ENCODE results near the gene ARHGEF26.

ARHGEF26 gene

DNA sequence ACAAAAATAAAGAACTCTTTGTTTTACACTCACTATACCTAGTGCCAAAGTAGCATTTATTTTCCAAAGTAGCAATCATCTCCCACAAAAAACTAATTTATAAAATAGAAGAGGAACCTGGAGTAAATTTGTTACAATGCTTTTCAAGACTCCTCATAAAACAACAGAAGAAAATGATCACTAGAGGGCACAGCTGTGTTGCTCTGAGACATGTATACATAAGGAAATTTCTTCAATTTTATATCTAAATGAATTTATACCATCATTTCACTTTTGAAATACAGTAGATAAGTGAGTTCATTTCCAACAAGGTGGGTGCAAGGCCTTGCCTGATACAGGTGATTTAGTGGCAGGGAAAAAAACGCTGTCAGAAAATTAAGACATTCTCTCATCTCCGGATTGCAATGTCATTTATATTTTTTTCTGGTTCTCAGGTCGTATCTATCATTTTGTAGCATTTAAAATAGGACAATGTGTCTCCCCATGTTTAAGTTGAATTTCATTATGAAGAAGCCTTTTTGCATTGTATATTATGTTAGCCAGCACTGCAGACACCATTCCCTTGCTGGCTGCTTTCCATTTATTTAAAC, 25.3 kb upstream of the ARHGEF26 start:
- Histone ChIP-seq H3K27me3 (ENCODE audit: control insufficient read depth, insufficient read depth, low read length) (no peaks in the 10 kb centered on the region), H3K4me3 (ENCODE audit: low read length) (no peak overlapping the region), H3K36me3 (ENCODE audit: control insufficient read depth, insufficient read depth, low read length) (no peaks in the 10 kb centered on the region), H3K4me1 (ENCODE audit: control insufficient read depth, insufficient read depth, low read length) (peaks cover 1% of the 10 kb centered on the region; the same call in 1 of the 2 replicates), H3K27ac (ENCODE audit: low read length) (no peak overlapping the region), H3K9me3 (ENCODE audit: control insufficient read depth, insufficient read depth, low read length) (no peaks in the 10 kb centered on the region)
- WGBS (ENCODE audit: insufficient coverage, insufficient read length): no CpG with 5 or more reads among the region's 3 CpGs
- DNase-seq (ENCODE audit: low read depth, low spot score): no peak

DNA sequence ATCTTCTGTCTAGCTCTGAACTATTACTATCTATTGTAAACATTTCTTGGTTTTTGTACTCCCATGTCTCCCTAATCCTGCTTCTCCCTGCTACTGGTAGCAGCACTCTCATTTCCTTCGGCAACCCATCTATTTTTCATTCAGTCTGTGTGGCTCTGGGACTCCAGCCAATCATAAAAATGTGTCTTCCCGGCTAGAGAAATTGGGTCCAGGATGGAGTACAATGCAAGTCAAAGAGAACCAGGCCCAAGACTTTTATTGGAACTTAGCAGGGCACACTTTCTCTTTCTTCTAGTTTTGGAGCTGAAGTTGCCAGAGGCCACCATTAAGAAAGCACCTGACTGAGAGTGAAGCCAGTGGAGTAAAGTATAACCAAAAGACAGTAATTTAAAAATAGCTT, 22.8 kb upstream of the ARHGEF26 start:
- WGBS (ENCODE audit: insufficient coverage, insufficient read length): no CpG with 5 or more reads among the region's 2 CpGs
- Histone ChIP-seq H3K4me1 (ENCODE audit: control insufficient read depth, insufficient read depth, low read length) (no peaks in the 10 kb centered on the region; the same call in 1 of the 2 replicates), H3K9me3 (ENCODE audit: control insufficient read depth, insufficient read depth, low read length) (no peaks in the 10 kb centered on the region), H3K27me3 (ENCODE audit: control insufficient read depth, insufficient read depth, low read length) (no peaks in the 10 kb centered on the region), H3K27ac (ENCODE audit: low read length) (no peak overlapping the region), H3K36me3 (ENCODE audit: control insufficient read depth, insufficient read depth, low read length) (no peaks in the 10 kb centered on the region), H3K4me3 (ENCODE audit: low read length) (no peak overlapping the region)
- no peak for DNase-seq (ENCODE audit: low read depth, low spot score)

DNA sequence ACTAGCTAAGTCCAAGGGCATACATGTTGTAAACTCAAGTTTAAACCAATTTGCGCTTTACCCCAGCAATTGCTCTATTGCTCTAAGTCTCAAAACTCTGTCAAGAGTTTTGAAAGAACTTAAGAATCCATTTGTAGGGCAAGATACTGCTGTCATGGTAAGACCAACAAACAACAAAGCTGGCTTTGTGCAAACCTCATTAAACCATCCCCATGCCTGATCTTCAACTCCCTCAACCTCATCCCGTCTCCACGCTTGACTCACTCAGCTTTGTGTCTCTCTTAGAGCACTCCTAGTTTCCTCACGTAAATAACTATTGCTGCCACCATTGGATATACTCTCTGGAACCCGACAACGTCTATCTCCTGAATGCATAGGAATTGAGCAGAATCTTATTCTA, 20.6 kb upstream of the ARHGEF26 start:
- Histone ChIP-seq H3K4me1 (ENCODE audit: control insufficient read depth, insufficient read depth, low read length) (no peaks in the 10 kb centered on the region; the same call in 1 of the 2 replicates), H3K27me3 (ENCODE audit: control insufficient read depth, insufficient read depth, low read length) (no peaks in the 10 kb centered on the region), H3K9me3 (ENCODE audit: control insufficient read depth, insufficient read depth, low read length) (no peaks in the 10 kb centered on the region), H3K36me3 (ENCODE audit: control insufficient read depth, insufficient read depth, low read length) (no peaks in the 10 kb centered on the region), H3K4me3 (ENCODE audit: low read length) (no peak overlapping the region), H3K27ac (ENCODE audit: low read length) (no peak overlapping the region)
- no peak for DNase-seq (ENCODE audit: low read depth, low spot score)
- WGBS (ENCODE audit: insufficient coverage, insufficient read length): no CpG with 5 or more reads among the region's 6 CpGs

DNA sequence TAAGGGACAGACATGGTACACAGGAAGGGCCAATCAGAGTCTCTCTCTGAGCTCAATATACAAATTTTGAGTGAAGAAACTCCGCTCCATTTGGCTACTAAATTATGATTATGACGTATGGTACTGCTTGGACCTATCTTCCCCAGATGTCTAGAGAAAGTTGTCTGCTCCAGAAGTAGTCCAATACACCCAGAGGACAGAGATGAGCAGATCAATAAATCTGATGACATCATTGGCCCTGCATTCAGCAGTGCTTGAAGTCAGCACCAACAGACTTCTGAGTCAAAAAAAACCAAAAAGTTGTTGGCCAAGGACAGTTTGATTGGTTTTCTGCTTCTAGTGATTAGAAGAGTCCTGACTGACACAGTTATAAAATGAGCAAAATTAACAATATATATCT, 19.9 kb upstream of the ARHGEF26 start:
- Histone ChIP-seq H3K9me3 (ENCODE audit: control insufficient read depth, insufficient read depth, low read length) (no peaks in the 10 kb centered on the region), H3K27me3 (ENCODE audit: control insufficient read depth, insufficient read depth, low read length) (no peaks in the 10 kb centered on the region), H3K4me1 (ENCODE audit: control insufficient read depth, insufficient read depth, low read length) (no peaks in the 10 kb centered on the region; the same call in 1 of the 2 replicates), H3K36me3 (ENCODE audit: control insufficient read depth, insufficient read depth, low read length) (no peaks in the 10 kb centered on the region), H3K27ac (ENCODE audit: low read length) (no peak overlapping the region), H3K4me3 (ENCODE audit: low read length) (no peak overlapping the region)
- no peak for DNase-seq (ENCODE audit: low read depth, low spot score)
- no CpG with 5 or more reads among the region's 2 CpGs for WGBS (ENCODE audit: insufficient coverage, insufficient read length)

DNA sequence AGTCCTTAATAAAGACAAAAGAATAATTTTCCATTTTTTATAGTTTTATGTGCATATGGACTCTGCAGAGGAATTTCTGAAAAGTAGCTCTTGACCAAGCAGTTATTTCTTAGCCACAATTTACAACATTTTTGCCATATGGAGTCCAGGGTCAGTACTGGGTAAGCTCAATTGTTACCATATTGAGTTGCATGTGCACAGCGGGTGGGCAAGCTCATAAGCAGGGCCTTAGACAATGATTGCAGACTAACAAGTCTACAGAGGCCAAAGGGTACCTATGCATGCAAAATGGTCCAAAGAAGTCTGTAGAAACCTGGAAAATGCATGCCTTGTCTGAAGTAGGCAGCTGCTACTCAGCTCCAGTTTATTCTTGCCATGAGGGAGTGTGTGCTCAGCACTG, 19.0 kb upstream of the ARHGEF26 start:
- Histone ChIP-seq H3K9me3 (ENCODE audit: control insufficient read depth, insufficient read depth, low read length) (no peaks in the 10 kb centered on the region), H3K4me1 (ENCODE audit: control insufficient read depth, insufficient read depth, low read length) (no peaks in the 10 kb centered on the region; the same call in 1 of the 2 replicates), H3K27me3 (ENCODE audit: control insufficient read depth, insufficient read depth, low read length) (no peaks in the 10 kb centered on the region), H3K27ac (ENCODE audit: low read length) (no peak overlapping the region), H3K36me3 (ENCODE audit: control insufficient read depth, insufficient read depth, low read length) (no peaks in the 10 kb centered on the region), H3K4me3 (ENCODE audit: low read length) (no peak overlapping the region)
- DNase-seq (ENCODE audit: low read depth, low spot score): no peak
- WGBS (ENCODE audit: insufficient coverage, insufficient read length): no CpG with 5 or more reads among the region's 1 CpG

DNA sequence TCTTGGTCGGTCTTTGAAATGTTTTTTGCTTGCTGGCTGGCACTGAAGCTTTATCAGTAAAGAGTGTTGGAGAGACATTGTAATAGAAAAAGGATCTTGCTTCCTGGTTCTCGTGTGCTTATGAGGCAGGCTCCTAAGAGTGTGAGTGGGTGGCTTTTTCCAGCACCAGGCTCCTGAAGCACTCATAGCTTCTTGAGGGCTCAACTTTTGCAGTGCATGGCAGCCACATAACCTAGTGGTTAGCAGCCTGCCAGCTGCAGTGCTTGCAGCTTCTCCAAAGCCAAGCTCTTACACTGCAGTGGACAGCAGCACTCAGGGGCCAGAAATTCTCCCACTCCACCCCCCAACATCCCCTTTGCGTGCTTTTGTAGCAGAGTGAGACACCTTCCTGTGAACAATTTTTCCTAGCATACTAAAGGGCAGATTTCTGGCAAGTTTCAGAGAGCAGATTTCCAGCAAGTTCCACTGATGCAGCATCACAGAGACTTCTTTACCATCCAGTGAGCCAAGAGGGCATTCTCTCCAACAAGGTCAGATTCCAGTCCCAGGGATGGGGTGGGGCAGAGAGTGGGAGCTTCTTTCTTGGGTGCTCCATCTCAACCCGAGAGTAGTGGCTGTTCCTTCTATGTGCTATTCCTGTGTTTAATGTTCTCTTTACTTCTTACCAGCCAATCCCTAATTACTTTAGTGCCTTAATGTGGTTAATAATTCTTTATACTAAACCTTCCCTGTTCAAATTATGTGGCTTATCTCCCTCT, 15.8 kb upstream of the ARHGEF26 start:
- no peaks in the 10 kb centered on the region; the same call in 1 of the 2 replicates for H3K4me1 ChIP-seq (ENCODE audit: control insufficient read depth, insufficient read depth, low read length)
- H3K4me3 ChIP-seq (ENCODE audit: low read length): no peak overlapping the region
- no peak for DNase-seq (ENCODE audit: low read depth, low spot score)
- no peaks in the 10 kb centered on the region for H3K36me3 ChIP-seq (ENCODE audit: control insufficient read depth, insufficient read depth, low read length)
- no peaks in the 10 kb centered on the region for H3K9me3 ChIP-seq (ENCODE audit: control insufficient read depth, insufficient read depth, low read length)
- H3K27me3 ChIP-seq (ENCODE audit: control insufficient read depth, insufficient read depth, low read length): no peaks in the 10 kb centered on the region
- no peak overlapping the region for H3K27ac ChIP-seq (ENCODE audit: low read length)
- no CpG with 5 or more reads among the region's 4 CpGs for WGBS (ENCODE audit: insufficient coverage, insufficient read length)

DNA sequence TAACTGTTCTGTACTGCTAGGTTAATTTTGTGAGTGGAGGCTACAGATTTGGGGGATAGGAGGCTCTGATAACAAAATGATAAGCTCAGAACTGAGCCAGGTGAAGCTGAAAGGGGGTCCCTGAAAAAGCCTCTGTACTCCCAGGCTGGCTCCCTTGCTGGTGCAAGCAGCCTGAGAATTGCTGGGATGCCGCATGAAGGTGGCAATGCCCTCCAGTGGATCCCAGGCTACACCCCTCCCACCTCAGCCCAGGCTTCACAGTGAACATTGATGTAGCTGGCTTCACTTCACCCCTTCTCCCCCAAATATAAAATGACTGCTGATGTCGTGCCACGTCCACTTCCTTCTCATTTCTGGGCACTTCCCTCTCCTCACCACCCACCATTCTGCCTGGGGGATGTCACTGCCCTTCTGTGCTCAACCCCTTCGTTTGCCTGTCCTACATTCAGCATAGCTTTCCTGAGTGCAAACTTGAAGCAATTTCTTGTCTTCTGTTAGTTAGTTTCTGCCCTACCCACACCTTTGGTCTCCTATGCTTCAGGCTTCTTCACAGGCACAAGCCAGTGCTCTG, 9.7 kb upstream of the ARHGEF26 start:
- H3K9me3 ChIP-seq (ENCODE audit: control insufficient read depth, insufficient read depth, low read length): no peaks in the 10 kb centered on the region
- no peaks in the 10 kb centered on the region for H3K27me3 ChIP-seq (ENCODE audit: control insufficient read depth, insufficient read depth, low read length)
- DNase-seq (ENCODE audit: low read depth, low spot score): no peak
- no peaks in the 10 kb centered on the region for H3K4me1 ChIP-seq (ENCODE audit: control insufficient read depth, insufficient read depth, low read length)
- no peaks in the 10 kb centered on the region for H3K36me3 ChIP-seq (ENCODE audit: control insufficient read depth, insufficient read depth, low read length)
- H3K4me3 ChIP-seq (ENCODE audit: low read length): no peak overlapping the region
- no CpG with 5 or more reads among the region's 4 CpGs for WGBS (ENCODE audit: insufficient coverage, insufficient read length)
- no peak overlapping the region for H3K27ac ChIP-seq (ENCODE audit: low read length)

DNA sequence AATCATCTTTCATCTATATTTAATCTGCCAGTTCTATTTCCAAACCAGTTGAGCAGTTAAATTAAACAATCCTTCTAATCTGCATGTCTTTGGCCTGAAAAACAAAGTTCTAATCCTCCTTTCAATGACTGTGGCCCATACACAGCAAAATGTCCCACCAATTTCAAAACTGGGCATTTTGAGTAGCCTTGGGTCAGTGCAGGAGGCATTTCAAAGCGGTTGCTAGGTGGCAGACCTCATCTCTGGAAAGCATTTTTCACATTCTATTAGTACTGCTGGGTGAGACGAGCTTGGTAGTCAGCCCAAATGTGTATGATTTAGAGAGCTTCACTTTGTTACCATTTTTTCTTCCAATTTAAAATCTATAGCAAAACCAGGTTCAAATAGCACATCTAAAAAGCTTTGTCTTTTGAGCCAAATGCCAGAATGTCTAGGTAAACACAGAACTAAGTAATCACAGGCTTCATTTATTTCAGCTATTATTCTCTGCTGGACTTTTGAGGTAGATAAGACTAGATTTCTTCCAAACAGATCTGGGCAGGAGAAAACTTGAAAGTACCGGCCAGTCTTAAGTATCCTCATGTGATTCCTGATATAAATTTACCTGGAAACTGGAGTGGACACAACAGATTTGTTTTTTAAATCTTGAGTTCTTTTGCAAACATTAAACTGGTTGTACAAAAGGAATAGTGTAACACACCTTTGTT, 8.9 kb upstream of the ARHGEF26 start:
- Histone ChIP-seq H3K9me3 (ENCODE audit: control insufficient read depth, insufficient read depth, low read length) (no peaks in the 10 kb centered on the region), H3K36me3 (ENCODE audit: control insufficient read depth, insufficient read depth, low read length) (no peaks in the 10 kb centered on the region), H3K27ac (ENCODE audit: low read length) (no peak overlapping the region), H3K4me1 (ENCODE audit: control insufficient read depth, insufficient read depth, low read length) (no peaks in the 10 kb centered on the region), H3K27me3 (ENCODE audit: control insufficient read depth, insufficient read depth, low read length) (no peaks in the 10 kb centered on the region), H3K4me3 (ENCODE audit: low read length) (no peak overlapping the region)
- no CpG with 5 or more reads among the region's 3 CpGs for whole genome bisulfite sequencing (ENCODE audit: insufficient coverage, insufficient read length)
- no peak for DNase-seq (ENCODE audit: low read depth, low spot score)

DNA sequence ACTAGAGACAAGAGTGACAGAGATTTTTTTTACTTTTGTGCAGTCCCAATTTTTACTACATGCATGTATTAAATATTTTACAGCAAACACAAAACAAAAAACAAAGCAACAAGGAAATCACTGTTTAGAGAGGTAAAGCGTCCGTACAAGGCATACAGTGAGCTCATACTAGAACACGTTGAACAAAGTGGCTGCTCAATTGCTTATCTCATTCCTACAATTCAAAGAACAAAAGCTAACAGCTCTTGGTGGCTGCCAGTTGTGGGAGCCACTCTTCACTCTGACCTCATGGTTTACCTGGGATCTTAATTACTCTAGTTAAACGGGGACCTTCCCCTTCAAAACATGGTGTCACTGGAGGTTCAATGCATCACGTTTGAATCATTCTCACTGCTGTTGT, 7.6 kb upstream of the ARHGEF26 start:
- no CpG with 5 or more reads among the region's 5 CpGs for WGBS (ENCODE audit: insufficient coverage, insufficient read length)
- no peaks in the 10 kb centered on the region for H3K9me3 ChIP-seq (ENCODE audit: control insufficient read depth, insufficient read depth, low read length)

DNA sequence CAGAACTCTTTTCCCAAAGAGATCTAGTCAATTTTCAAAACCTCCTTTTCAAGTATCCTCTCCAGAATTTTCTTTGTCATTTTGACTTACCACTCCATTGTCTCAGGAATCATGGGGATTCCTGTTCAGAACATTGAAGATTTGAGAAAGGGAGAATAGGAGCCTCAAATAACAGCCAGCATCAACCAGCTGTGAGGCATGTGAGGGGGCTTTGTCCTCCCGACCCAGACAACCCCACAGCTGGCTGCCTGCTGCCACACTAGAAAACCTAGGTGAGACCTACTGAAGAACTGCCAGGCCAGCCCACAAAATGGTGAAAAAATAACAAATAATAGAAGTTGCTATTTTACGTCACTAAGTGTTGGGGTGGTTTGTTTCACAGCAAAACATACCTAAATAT, 5.9 kb upstream of the ARHGEF26 start:
- no peaks in the 10 kb centered on the region for H3K36me3 ChIP-seq (ENCODE audit: control insufficient read depth, insufficient read depth, low read length)
- no peak for DNase-seq (ENCODE audit: low read depth, low spot score)
- H3K9me3 ChIP-seq (ENCODE audit: control insufficient read depth, insufficient read depth, low read length): no peaks in the 10 kb centered on the region
- H3K27me3 ChIP-seq (ENCODE audit: control insufficient read depth, insufficient read depth, low read length): no peaks in the 10 kb centered on the region
- no peak overlapping the region for H3K27ac ChIP-seq (ENCODE audit: low read length)
- no CpG with 5 or more reads among the region's 2 CpGs for WGBS (ENCODE audit: insufficient coverage, insufficient read length)
- H3K4me1 ChIP-seq (ENCODE audit: control insufficient read depth, insufficient read depth, low read length): no peaks in the 10 kb centered on the region
- H3K4me3 ChIP-seq (ENCODE audit: low read length): no peak overlapping the region

More for the DNA sequence above, 7.6 kb upstream of the ARHGEF26 start:
- DNase-seq (ENCODE audit: low read depth, low spot score): no peak
- Histone ChIP-seq H3K27ac (ENCODE audit: low read length) (no peak overlapping the region), H3K4me3 (ENCODE audit: low read length) (no peak overlapping the region), H3K36me3 (ENCODE audit: control insufficient read depth, insufficient read depth, low read length) (no peaks in the 10 kb centered on the region), H3K27me3 (ENCODE audit: control insufficient read depth, insufficient read depth, low read length) (no peaks in the 10 kb centered on the region), H3K4me1 (ENCODE audit: control insufficient read depth, insufficient read depth, low read length) (no peaks in the 10 kb centered on the region)

Measured in iPS DF 6.9 (cell line).